Mesothelial cell of epicardium (in vitro differentiated cells): ENCODE results near the gene ZNF219. TPM values are rescaled to one million over a fixed set of nuclear protein-coding genes. Genes with fewer than 3 reads are reported as not detected.
"Not testable (repeated sequence)": the region's sequence is repeated elsewhere in the genome, so short reads cannot be mapped to it uniquely, and the experiment has no call there.

ENCODE experiments used
- DNase-seq, 2 experiments: peaks; one replicate each; pipeline ENCODE4 v3.0.0; 2021; ENCODE audit warnings: low spot score in 2 of 2; ENCODE audit not compliant: unreplicated experiment in 2 of 2
- H3K27ac Mint-ChIP-seq: 2 replicates; pipeline ENCODE4 v1.8.0; 2021; ENCODE audit warnings: mixed read lengths
- H3K27me3 Mint-ChIP-seq: 2 replicates; pipeline ENCODE4 v1.8.0; 2021; ENCODE audit warnings: low read depth, mixed read lengths
- H3K36me3 Mint-ChIP-seq: 2 replicates; pipeline ENCODE4 v1.8.0; 2021; ENCODE audit warnings: mixed read lengths
- H3K4me1 Mint-ChIP-seq: 2 replicates; pipeline ENCODE4 v1.8.0; 2021; ENCODE audit warnings: mixed read lengths
- H3K4me3 Mint-ChIP-seq: 2 replicates; pipeline ENCODE4 v1.8.0; 2021; ENCODE audit warnings: mild to moderate bottlenecking, moderate library complexity, mixed read lengths
- H3K9me3 Mint-ChIP-seq: 2 replicates; pipeline ENCODE4 v1.8.0; 2021; ENCODE audit warnings: mixed read lengths
- total RNA-seq: library from RNA; stranded (reverse); gene quantifications from 3 replicates; pipeline ENCODE4 v1.2.1, GENCODE V29; 2021
- TF ChIP-seq, protein P1 (sequence below): fragments of 200-600 bp; sonication (generic); IDR thresholded peaks from one replicate; pipeline ENCODE4 v1.5.0; 2021; ENCODE audit warnings: antibody characterized with exemption; ENCODE audit not compliant: unreplicated experiment

ZNF219 gene
- total RNA-seq, 1 donor from 2014 or later: 75.2 TPM

DNA sequence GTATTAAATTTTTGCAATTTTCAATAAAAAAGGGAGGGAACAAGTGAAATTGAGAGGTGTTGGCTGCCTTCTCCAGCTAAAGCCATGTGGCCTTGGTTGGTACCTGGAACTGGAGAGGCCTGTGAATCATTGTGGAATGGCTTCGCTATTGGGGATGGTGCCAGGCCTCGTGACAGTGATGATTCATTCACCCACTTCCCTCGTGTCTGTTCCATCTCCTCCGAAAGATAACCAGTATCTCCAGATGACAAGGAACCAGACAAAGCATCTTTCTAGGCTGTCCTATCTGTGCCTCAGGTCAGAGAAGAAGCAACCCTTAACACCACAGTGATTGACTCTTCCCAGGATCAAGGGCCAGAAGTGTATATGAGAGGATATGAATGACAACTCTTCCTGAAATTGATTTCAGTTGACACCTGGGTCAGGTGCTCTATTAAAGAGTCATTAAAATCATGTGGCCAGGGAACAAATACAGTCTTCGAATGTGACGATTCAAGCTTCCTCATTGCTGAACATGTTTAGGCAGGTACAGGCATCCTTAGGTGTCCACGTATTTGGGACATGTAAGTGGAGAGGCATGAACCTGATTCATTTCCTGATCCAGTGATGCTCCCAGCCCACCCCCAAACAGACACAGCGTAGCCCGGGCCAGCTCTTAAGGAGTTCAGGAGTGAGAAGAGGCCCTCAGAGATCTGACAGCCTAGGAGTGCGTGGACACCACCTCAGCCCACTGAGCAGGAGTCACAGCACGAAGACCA lies 56.6 kb downstream of the ZNF219 start, which contains the start of gene RNASE7:
RNASE7 (plus strand) TSS at position 687 of the 758 bp plus-strand sequence. CDS start 631 bp downstream, outside the sequence.
- Mint-ChIP-seq H3K4me1 (peaks cover 61% of the 10 kb centered on the region), H3K9me3 (no peaks in the 10 kb centered on the region), H3K36me3 (no peaks in the 10 kb centered on the region), H3K4me3 (no peak within 1 kb of the TSS), H3K27ac (peak within 1 kb of the TSS; percentile 19), H3K27me3 (no peaks in the 10 kb centered on the region)
- TF ChIP-seq, protein P1, sequence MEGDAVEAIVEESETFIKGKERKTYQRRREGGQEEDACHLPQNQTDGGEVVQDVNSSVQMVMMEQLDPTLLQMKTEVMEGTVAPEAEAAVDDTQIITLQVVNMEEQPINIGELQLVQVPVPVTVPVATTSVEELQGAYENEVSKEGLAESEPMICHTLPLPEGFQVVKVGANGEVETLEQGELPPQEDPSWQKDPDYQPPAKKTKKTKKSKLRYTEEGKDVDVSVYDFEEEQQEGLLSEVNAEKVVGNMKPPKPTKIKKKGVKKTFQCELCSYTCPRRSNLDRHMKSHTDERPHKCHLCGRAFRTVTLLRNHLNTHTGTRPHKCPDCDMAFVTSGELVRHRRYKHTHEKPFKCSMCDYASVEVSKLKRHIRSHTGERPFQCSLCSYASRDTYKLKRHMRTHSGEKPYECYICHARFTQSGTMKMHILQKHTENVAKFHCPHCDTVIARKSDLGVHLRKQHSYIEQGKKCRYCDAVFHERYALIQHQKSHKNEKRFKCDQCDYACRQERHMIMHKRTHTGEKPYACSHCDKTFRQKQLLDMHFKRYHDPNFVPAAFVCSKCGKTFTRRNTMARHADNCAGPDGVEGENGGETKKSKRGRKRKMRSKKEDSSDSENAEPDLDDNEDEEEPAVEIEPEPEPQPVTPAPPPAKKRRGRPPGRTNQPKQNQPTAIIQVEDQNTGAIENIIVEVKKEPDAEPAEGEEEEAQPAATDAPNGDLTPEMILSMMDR: no peak
- DNase-seq: no peak

DNA sequence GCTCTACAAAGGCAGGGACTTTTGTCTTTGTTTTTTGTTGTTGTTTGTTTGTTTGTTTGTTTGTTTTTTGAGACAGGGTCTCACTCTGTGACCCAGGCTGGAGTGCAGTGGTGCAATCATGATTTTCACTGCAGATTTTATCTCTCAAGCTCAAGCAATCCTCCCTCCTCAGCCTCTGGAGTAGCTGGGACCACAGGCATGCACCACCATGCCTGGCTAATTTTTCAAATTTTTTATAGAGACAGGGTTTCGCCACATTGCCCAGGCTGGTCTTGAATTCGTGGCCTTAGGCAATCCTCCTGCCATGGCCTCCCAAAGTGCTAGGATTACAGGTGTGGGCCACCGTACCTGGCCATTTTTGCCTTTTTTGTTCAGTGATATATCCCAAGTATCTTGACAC lies 57.5 kb downstream of the ZNF219 start:
- DNase-seq, H3K4me3 Mint-ChIP-seq, H3K9me3 Mint-ChIP-seq, H3K27ac Mint-ChIP-seq, H3K36me3 Mint-ChIP-seq, H3K27me3 Mint-ChIP-seq: not testable (repeated sequence)
- H3K4me1 Mint-ChIP-seq: peaks cover 61% of the 10 kb centered on the region

DNA sequence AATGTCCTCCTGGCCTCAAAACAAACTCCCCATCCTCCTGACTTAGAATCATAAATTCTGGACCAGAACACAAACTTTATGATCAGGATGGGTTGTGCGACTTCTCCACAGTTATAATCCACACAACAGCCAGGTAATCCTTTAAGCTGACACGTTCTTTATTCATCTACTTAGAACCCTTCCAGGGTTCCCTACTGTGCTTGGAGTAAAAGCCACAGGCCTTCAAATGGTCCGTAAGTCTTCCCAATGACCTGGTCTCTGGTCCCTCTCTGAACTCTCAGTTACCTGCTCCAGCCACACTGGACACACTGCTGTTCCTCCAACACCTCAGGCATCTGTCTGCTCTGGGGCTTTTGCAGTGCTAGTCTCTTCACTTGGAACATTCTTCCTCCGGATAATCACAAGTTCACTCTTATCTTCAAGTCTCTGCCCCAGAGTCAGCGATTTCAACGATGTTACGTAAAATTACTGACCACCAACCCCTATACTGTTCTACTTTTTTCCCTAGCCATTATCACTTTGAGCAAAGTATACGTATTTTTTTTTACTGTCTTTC lies 58.0 kb downstream of the ZNF219 start:
- H3K4me3 Mint-ChIP-seq: no peak overlapping the region
- H3K9me3 Mint-ChIP-seq: no peaks in the 10 kb centered on the region
- H3K27me3 Mint-ChIP-seq: no peaks in the 10 kb centered on the region
- TF ChIP-seq, protein P1: no peak
- no peaks in the 10 kb centered on the region for H3K36me3 Mint-ChIP-seq
- H3K27ac Mint-ChIP-seq: no peak overlapping the region
- H3K4me1 Mint-ChIP-seq: peaks cover 61% of the 10 kb centered on the region
- DNase-seq: no peak

Other genes starting within 250 kb of the ZNF219 start
- not detected in 3 replicates for gene RNASE3, start 207.3 kb downstream of the ZNF219 start, total RNA-seq
- not detected in 3 replicates for gene RNASE2, start 143.2 kb downstream of the ZNF219 start, total RNA-seq
- gene METTL17, start 108.7 kb downstream of the ZNF219 start, total RNA-seq: 72.4 to 78.7 TPM (median 73.4 TPM) in 3 replicates
- 2.7 to 3.3 TPM (median 3.1 TPM) in 3 replicates for gene SLC39A2, start 99.4 kb downstream of the ZNF219 start, total RNA-seq
- gene NDRG2, start 73.6 kb downstream of the ZNF219 start, total RNA-seq: 104 to 105 TPM (median 104 TPM) in 3 replicates
- 0.47 to 0.58 TPM in 2 of 3 replicates, not detected in the other for gene TPPP2, start 68.4 kb downstream of the ZNF219 start, total RNA-seq
- 0.14 TPM in 1 of 3 replicates, not detected in the others for gene RNASE13, start 63.8 kb downstream of the ZNF219 start, total RNA-seq
- gene RNASE7, start 56.3 kb downstream of the ZNF219 start, total RNA-seq: 0.29 to 0.66 TPM (median 0.34 TPM) in 3 replicates
- not detected in 3 replicates for gene RNASE8, start 40.8 kb downstream of the ZNF219 start, total RNA-seq
- 83.2 to 96.2 TPM (median 83.5 TPM) in 3 replicates for gene ARHGEF40, start 28.4 kb downstream of the ZNF219 start, total RNA-seq
- 1.3 to 1.9 TPM (median 1.6 TPM) in 3 replicates for gene TMEM253, start 2.4 kb upstream of the ZNF219 start, total RNA-seq
- gene OR5AU1, start 57.4 kb upstream of the ZNF219 start, total RNA-seq: not detected in 3 replicates
- gene HNRNPC, start 170.8 kb upstream of the ZNF219 start, total RNA-seq: 669 to 698 TPM (median 675 TPM) in 3 replicates
- 0.29 to 0.35 TPM (median 0.29 TPM) in 3 replicates for gene RPGRIP1, start 181.4 kb upstream of the ZNF219 start, total RNA-seq